NCI-H82 treated with DMSO at 0.1 percent for 48 hours (cell line): ENCODE data around the gene WDR70.
A peak's percentile ranks its signal among the peaks of the same experiment; 100 is the strongest.

ENCODE experiments used
- DNase-seq: peaks from one replicate; lab custom pipeline; 2025; ENCODE audit not compliant: unreplicated experiment; lab: John Stamatoyannopoulos, UW

The WDR70 gene

DNA sequence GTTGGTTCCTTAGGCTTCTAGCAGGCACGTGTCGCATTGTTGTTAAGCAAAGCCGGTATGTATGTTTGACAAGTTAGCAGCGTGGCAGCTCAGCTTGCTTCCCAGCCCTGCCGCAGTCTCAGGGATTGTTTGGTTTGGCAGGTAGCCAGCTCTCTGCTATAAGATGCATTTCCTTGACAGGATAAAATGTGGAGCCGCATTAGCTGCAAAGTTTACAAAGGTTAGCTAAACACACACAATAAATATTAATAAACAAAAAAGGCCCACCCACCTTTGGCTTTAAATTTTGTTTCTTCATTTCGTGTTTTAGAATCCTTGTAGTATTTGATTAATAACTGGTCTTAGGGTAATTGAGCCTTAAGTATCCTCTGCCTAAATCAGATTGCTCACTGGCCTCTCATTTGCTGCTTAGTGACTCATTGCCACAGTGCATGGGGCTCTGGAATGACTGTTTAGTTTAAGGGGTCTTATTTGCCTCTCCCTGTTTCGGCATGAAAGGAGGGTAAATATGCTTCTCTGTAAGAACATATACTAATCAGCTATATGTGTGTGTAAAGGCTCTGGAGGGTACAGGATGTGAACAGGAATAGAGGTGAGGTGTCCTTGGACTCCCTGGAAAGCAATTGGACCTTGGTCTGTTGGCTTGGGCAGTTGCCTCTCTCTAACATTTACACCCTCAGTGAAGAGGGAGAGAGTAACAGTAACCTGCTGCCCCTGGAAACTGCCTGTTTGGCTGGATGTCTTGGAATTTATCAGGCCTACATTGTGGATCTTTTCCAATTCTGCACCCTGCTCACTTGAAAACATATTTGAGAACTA, 338.7 kb downstream of the WDR70 start:
- peak; percentile 73 for DNase-seq

DNA sequence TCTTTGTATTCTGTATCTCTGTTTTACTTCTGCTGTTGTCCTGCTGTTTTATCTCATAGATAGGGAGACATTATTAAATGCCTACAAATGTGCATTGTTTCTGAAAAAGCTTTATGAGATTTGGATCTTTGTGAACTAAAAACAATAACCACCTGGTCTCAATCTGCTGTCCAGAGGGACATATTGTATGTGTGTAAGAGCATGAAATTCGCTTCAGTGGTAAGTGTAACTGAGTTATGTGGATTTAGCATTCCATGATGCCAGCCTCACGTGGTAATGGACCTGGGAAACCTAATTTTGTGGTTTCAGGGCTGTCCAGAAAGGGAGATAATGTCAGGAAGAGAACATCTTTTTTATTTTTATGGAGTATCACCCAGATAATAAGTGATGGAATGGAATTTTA, 341.4 kb downstream of the WDR70 start:
- no peak for DNase-seq

GRCh38 chr5:37721447-37721871, 342.3 kb downstream of the WDR70 start:
- no peak for DNase-seq

DNA sequence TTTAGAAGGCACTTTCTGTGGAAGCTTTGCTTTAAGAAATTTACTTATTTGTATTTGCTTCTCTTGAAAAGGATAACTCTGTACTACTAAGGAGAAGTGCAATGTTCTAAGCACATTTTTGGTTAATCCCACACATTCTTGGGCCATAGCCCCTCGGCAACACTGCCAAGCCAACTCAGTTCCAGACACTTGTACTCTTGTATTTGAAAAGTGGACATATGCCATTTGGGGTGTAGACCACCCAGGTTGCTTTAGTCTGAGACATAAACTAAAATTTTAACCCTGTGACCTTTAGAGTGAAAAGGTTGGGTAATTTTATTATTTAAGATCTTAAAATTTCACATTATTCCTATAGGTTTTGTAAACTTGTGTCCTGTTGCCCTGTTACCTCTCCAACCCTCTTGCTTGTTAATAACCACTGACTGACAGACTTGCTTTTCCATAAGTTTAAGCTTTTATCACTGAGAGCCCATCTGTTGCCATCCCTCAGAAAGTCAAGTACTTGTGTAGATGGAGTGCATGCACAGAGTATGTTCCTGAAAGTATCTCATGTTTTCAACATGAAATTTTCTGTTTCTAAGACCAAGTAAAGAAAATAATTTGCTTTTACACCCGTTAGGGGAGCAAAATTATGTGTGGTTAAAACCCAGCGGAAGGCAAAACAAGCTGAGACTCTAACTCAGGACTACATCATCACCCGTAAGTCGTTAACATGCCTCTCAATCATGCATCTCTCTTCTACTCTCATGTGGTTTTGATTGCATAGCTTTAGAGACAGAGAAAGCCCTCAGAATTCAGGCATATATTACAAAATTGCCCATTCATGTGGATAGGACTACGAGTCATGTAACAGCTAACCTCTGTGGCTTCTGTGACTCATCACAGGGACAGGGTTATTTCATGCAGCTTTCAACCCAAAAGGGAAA, 343.4 kb downstream of the WDR70 start:
- no peak for DNase-seq

DNA sequence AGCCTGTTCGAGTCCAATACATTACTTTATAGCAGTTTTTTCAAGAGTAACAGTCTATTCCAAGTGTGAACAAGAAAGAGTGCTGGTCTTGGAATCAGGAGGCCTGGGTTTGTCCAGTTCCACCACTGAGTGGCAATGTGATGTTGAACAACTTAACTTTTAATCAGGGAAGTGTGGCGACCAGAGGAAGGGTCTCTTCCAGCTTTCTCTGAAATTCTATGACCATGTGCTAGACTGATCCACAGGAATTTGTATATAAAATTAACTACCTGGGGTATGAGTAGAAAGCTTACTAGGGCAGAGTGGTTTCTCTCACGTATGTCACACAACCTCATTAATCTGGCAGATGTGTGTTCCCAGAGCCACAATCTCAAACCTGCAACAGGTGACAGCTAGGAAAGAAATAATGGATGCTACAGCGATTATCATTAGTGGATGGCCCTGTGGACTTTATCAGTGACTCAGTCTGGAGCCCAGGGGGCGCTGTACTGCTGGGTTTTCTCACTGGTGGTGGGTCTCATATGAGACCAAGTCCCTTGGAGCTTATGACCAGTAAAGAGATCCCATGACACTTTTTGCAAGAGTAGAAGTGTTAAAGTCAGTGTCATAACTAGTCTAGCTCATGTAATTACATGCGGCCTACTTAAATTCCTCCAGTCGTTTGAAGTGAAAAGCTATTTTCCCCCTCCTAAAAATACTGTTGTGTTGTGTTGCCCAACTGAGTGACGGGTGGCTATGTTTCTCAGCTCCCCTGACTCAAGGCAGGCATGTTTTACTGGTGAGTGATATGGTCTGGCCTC, 344.2 kb downstream of the WDR70 start:
- no peak for DNase-seq

GRCh38 chr5:37724395-37725125, 345.4 kb downstream of the WDR70 start:
- no peak for DNase-seq

- no peak for DNase-seq
Observed at GRCh38 chr5:37725185-37725584, 346.1 kb downstream of the WDR70 start.

DNA sequence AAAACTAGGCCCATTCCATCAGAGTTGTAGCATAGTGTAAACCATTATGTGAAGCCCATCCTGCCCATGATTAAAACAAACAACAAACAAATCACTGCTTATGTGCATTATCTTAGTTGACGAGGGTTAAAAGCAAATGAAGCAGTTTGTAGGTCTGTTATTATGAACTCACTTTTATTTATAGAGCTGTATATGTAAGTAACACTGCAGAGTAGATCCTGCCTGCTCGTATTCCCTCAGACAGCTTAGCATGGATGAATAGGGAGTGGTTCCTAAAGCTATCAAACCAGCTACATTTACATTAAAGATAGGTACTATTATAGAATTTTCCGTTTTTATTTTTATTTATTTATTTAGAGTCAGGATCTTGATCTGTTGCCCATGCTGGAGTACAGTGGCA, 348.1 kb downstream of the WDR70 start:
- no peak for DNase-seq

- DNase-seq = no peak
Observed at GRCh38 chr5:37730896-37731455, 351.9 kb downstream of the WDR70 start.

- DNase-seq = no peak
Observed at GRCh38 chr5:37734114-37734513, 355.0 kb downstream of the WDR70 start.

GRCh38 chr5:37735649-37736347, 356.7 kb downstream of the WDR70 start:
- no peak for DNase-seq

- DNase-seq = no peak
Observed at GRCh38 chr5:37736397-37736796, 357.3 kb downstream of the WDR70 start.

GRCh38 chr5:37737326-37738056, 358.4 kb downstream of the WDR70 start:
- no peak for DNase-seq

GRCh38 chr5:37738057-37738691, 359.1 kb downstream of the WDR70 start:
- peak; percentile 11 for DNase-seq

GRCh38 chr5:37738865-37739488, 359.9 kb downstream of the WDR70 start:
- DNase-seq = peak; percentile 35

- no peak for DNase-seq
Observed at GRCh38 chr5:37739817-37740261, 360.7 kb downstream of the WDR70 start.

DNA sequence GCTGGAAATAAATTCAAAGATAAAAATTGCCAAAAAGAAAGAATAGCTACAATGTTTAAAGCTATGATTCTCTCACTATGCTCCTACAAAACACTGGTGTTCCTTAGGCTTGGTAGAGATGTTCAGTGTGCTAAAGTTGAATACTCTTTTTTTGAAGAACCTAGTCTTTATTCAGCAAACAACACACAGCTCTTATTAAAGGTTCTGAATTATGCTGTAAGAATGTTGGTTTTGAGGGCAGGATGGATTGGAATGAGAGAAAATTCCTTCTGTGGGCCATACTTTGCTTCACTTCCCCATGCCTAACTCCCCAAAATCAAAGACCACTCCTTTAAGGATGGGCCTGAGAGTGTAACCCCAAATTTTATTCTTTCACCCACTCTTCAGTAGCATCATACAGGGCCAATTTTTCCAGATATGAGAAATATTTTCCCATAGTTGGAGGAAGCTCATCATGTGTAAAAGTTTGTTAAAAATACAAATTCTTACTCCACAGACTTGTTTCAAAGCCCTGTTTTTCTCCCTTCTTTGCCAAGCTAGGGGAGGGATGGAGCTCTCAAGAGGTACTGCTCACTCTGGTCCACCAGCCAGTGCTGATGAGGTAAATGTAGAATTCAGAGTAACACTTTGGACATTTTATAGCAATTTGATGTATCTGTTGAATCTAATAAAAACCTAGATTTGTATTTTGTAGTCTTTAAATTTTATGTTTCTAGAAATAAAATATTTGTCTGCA, 361.4 kb downstream of the WDR70 start:
- no peak for DNase-seq
